SK-N-SH treated with all-trans-retinoic acid at 6 μM for 48 hours (cell line): Measurements from ENCODE around the gene BIN2.

Source experiments
- CREB5 ChIP-seq: fragments of 250-450 bp; sonication (Bioruptor Pico); IDR thresholded peaks from 2 replicates; pipeline ENCODE4 v1.5.1; 2020; ENCODE audit warnings: low read depth, mild to moderate bottlenecking, moderate library complexity
- CSDC2 ChIP-seq: fragments of 250-450 bp; sonication (Bioruptor Pico); IDR thresholded peaks from 2 replicates; pipeline ENCODE4 v1.5.0; 2020; ENCODE audit warnings: mild to moderate bottlenecking, moderate library complexity
- ESRRG ChIP-seq: fragments of 250-450 bp; sonication (Bioruptor Pico); IDR thresholded peaks from 2 replicates; pipeline ENCODE4 v1.6.1; 2021; ENCODE audit warnings: mild to moderate bottlenecking
- GLIS3 ChIP-seq: fragments of 250-450 bp; sonication (Bioruptor Pico); IDR thresholded peaks from 2 replicates; pipeline ENCODE4 v1.5.0; 2020; ENCODE audit warnings: mild to moderate bottlenecking, moderate library complexity
- ISL1 ChIP-seq: fragments of 250-450 bp; sonication (Bioruptor Pico); IDR thresholded peaks from 2 replicates; pipeline ENCODE4 v2.1.2; 2022; ENCODE audit warnings: mild to moderate bottlenecking, moderate library complexity
- PATZ1 ChIP-seq: fragments of 250-450 bp; sonication (Bioruptor Pico); IDR thresholded peaks from 2 replicates; pipeline ENCODE4 v1.8.0; 2020; ENCODE audit warnings: mild to moderate bottlenecking, moderate library complexity, borderline replicate concordance
- RARB ChIP-seq: fragments of 250-450 bp; sonication (Bioruptor Pico); IDR thresholded peaks from 2 replicates; pipeline ENCODE4 v1.8.0; 2021; ENCODE audit warnings: mild to moderate bottlenecking, moderate library complexity
- ZFP3 ChIP-seq: fragments of 250-450 bp; sonication (Bioruptor Pico); IDR thresholded peaks from 2 replicates; pipeline ENCODE4 v1.5.0; 2020; ENCODE audit warnings: mild to moderate bottlenecking, moderate library complexity
- ZFP30 ChIP-seq: fragments of 450-650 bp; formaldehyde crosslinking; IDR thresholded peaks from 2 replicates; pipeline ENCODE4 v1.5.0; 2022; ENCODE audit warnings: mild to moderate bottlenecking, moderate library complexity
- ZNF8 ChIP-seq: fragments of 450-650 bp; formaldehyde crosslinking; IDR thresholded peaks from 2 replicates; pipeline ENCODE4 v1.5.0; 2020; ENCODE audit warnings: mild to moderate bottlenecking, moderate library complexity

- TF ChIP-seq ZFP3 (CRISPR knock-in tag) (no peak), RARB (CRISPR knock-in tag) (no peak), ZNF8 (CRISPR knock-in tag) (no peak), ESRRG (CRISPR knock-in tag) (no peak), ZFP30 (CRISPR knock-in tag) (no peak), ISL1 (no peak), CREB5 (CRISPR knock-in tag) (no peak), PATZ1 (CRISPR knock-in tag) (no peak), GLIS3 (CRISPR knock-in tag) (no peak), CSDC2 (no peak)
These were observed 35.9 kb upstream of the BIN2 start for GRCh38 chr12:51359851-51360250.
